ENCODE results near the gene PI3.

GRCh38 chr20:45183084-45183483, 8.4 kb downstream of the PI3 start:
- TF ChIP-seq CTCF (IDR thresholded peaks at IDR 0.05) = no peak
- no peak for TF ChIP-seq POLR2A (IDR thresholded peaks at IDR 0.05)
